ENCODE measurements around the gene AKAP13.

- TF ChIP-seq ZNF17 (CRISPR knock-in tag; IDR thresholded peaks at IDR 0.05), result no peak
- no peak for TF ChIP-seq EZH2 (conservative IDR thresholded peaks at IDR 0.05; ENCODE audit: low read depth, low read length)
- no peak for TF ChIP-seq ZNF567 (CRISPR knock-in tag; IDR thresholded peaks at IDR 0.05; ENCODE audit: borderline replicate concordance)
- TF ChIP-seq SMARCC2 (IDR thresholded peaks at IDR 0.05), result no peak
- no peak for TF ChIP-seq MYNN (CRISPR knock-in tag; IDR thresholded peaks at IDR 0.05; ENCODE audit: low read depth)
- no peak for TF ChIP-seq GABPA (IDR thresholded peaks at IDR 0.05; ENCODE audit: low read depth, low read length)
- TF ChIP-seq GABPA (CRISPR knock-in tag; IDR thresholded peaks at IDR 0.05; ENCODE audit: low read depth), result no peak
- no peak for TF ChIP-seq ZNF772 (CRISPR knock-in tag; IDR thresholded peaks at IDR 0.05)
- TF ChIP-seq SP1 (IDR thresholded peaks at IDR 0.05), result no peak
- no peak for TF ChIP-seq SP1 (CRISPR knock-in tag; IDR thresholded peaks at IDR 0.05)
- no peak for TF ChIP-seq IRF2 (CRISPR knock-in tag; IDR thresholded peaks at IDR 0.05)
Measured at GRCh38 chr15:85379403-85380131, 836 bp upstream of the AKAP13 start.
